ENCODE data around the gene SDHAF3.

DNA sequence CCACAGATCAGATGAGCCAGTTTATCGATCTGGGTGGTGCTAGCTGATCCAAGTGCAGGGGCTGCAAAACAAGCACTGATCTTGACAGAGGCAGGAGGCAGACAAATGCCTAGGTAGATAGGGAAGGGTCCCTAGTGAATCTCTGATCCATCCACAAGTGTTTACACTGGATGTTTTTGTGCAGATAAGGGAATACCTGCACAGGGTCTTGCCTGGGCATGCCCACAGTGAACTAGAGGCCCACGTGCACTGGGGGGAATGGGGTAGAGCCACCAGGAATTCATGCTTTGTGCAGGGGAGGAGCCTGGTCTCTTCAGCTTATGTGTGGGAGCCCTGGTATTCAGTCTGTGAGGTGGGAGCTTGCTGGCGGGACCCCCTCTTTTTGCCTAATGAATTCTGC, 50.3 kb downstream of the SDHAF3 start:
- no peak for TF ChIP-seq POLR2A (IDR thresholded peaks at IDR 0.05)
- TF ChIP-seq, protein P1, sequence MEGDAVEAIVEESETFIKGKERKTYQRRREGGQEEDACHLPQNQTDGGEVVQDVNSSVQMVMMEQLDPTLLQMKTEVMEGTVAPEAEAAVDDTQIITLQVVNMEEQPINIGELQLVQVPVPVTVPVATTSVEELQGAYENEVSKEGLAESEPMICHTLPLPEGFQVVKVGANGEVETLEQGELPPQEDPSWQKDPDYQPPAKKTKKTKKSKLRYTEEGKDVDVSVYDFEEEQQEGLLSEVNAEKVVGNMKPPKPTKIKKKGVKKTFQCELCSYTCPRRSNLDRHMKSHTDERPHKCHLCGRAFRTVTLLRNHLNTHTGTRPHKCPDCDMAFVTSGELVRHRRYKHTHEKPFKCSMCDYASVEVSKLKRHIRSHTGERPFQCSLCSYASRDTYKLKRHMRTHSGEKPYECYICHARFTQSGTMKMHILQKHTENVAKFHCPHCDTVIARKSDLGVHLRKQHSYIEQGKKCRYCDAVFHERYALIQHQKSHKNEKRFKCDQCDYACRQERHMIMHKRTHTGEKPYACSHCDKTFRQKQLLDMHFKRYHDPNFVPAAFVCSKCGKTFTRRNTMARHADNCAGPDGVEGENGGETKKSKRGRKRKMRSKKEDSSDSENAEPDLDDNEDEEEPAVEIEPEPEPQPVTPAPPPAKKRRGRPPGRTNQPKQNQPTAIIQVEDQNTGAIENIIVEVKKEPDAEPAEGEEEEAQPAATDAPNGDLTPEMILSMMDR (IDR thresholded peaks at IDR 0.05) = no peak
